H1 (cell line): ENCODE data around the gene HS6ST2. TPM values are rescaled to one million over a fixed set of nuclear protein-coding genes. Genes with fewer than 3 reads are reported as not detected.

ENCODE experiments used
- CTCF ChIA-PET: fragments of 300-600 bp; sonication (Branson Sonifier 250); formaldehyde crosslinking; loops from one replicate; lab custom pipeline; 2021; ENCODE audit not compliant: partially characterized antibody; lab: Charles Lee
- POLR2A ChIA-PET: fragments of 300-600 bp; sonication (Branson Sonifier 250); formaldehyde crosslinking; loops from one replicate; lab custom pipeline; 2021; ENCODE audit warnings: inconsistent platforms; ENCODE audit not compliant: partially characterized antibody; lab: Charles Lee
- DNase-seq, 2 experiments: peaks; one replicate each; pipeline versions ENCODE4 v3.0.0 to v3.0.0-alpha.2; 2010 to 2022; ENCODE audit warnings: low spot score in 2 of 2, low read depth in 1 of 2, mixed read lengths in 1 of 2
- FAIRE-seq: peaks from 2 replicates; lab custom pipeline; 2011; peaks lifted over from hg19 to GRCh38; lab: Jason Lieb, UNC
- H2AFZ ChIP-seq: 2 replicates; pipeline ENCODE4 v1.8.1; 2012; ENCODE audit warnings: low read length, inconsistent platforms
- H2AK5ac ChIP-seq: 2 replicates; pipeline ENCODE4 v1.6.1; 2013; ENCODE audit warnings: low read depth, low read length
- H2BK120ac ChIP-seq: replicated peaks from 2 replicates; pipeline ENCODE3; 2013; ENCODE audit warnings: low read depth, low read length, inconsistent platforms
- H2BK12ac ChIP-seq: 2 replicates; pipeline ENCODE4 v1.6.1; 2013; ENCODE audit warnings: low read depth, low read length
- H2BK15ac ChIP-seq: 2 replicates; pipeline ENCODE4 v1.6.1; 2013; ENCODE audit warnings: low read length
- H2BK20ac ChIP-seq: 2 replicates; pipeline ENCODE4 v1.6.1; 2013; ENCODE audit warnings: low read length
- H2BK5ac ChIP-seq: 2 replicates; pipeline ENCODE4 v1.6.1; 2013; ENCODE audit warnings: low read depth, low read length
- H3K14ac ChIP-seq: 2 replicates; pipeline ENCODE4 v1.6.1; 2013; ENCODE audit warnings: inconsistent platforms; ENCODE audit not compliant: insufficient read length
- H3K18ac ChIP-seq: 2 replicates; pipeline ENCODE4 v1.6.1; 2013; ENCODE audit warnings: low read length; ENCODE audit errors: extremely low read depth
- H3K23ac ChIP-seq: 2 replicates; pipeline ENCODE4 v1.6.1; 2013; ENCODE audit warnings: inconsistent platforms; ENCODE audit not compliant: insufficient read length
- H3K23me2 ChIP-seq: 2 replicates; pipeline ENCODE4 v1.6.1; 2013; ENCODE audit warnings: low read depth, low read length
- H3K27ac ChIP-seq: 2 replicates; pipeline ENCODE4 v1.6.1; 2011; ENCODE audit warnings: low read depth, low read length, inconsistent platforms
- H3K27me3 ChIP-seq, 4 experiments: replicated peaks in 1 of 4; 1 replicate in 1 of 4; 2 replicates in 3 of 4; pipeline versions ENCODE4 v1.6.1 to v1.8.1; 2011 to 2013; ENCODE audit warnings: low read length in 3 of 4, mild to moderate bottlenecking in 3 of 4, inconsistent platforms in 2 of 4, mixed read lengths in 2 of 4, moderate library complexity in 1 of 4; ENCODE audit not compliant: control insufficient read depth in 3 of 4, insufficient read depth in 3 of 4; ENCODE audit errors: extremely low read depth in 1 of 4
- H3K36me3 ChIP-seq, 4 experiments: 2 replicates each; pipeline versions ENCODE4 v1.6.1 to v1.8.1; 2011 to 2013; ENCODE audit warnings: mild to moderate bottlenecking in 4 of 4, low read length in 3 of 4, moderate library complexity in 2 of 4, control low read depth in 1 of 4, inconsistent platforms in 1 of 4; ENCODE audit not compliant: insufficient read depth in 4 of 4, control insufficient read depth in 2 of 4
- H3K4ac ChIP-seq: replicated peaks from 2 replicates; pipeline ENCODE3; 2013; ENCODE audit warnings: low read length, low read depth, mixed read lengths, inconsistent platforms; ENCODE audit not compliant: insufficient read length
- H3K4me1 ChIP-seq, 4 experiments: replicated peaks in 1 of 4; 1 replicate in 1 of 4; 2 replicates in 3 of 4; pipeline versions ENCODE4 v1.6.1 to v1.8.1; 2011 to 2013; ENCODE audit warnings: low read length in 3 of 4, inconsistent platforms in 2 of 4, mixed read lengths in 1 of 4; ENCODE audit not compliant: insufficient read depth in 4 of 4, control insufficient read depth in 3 of 4
- H3K4me2 ChIP-seq, 2 experiments: 2 replicates each; pipeline versions ENCODE4 v1.6.1 to v1.8.1; 2011 to 2013; ENCODE audit warnings: low read depth in 2 of 2, low read length in 2 of 2, control low read depth in 1 of 2, inconsistent platforms in 1 of 2, mild to moderate bottlenecking in 1 of 2; ENCODE audit not compliant: insufficient read depth in 1 of 2
- H3K4me3 ChIP-seq, 4 experiments: fragments of 200-600, 300-600 bp in 1 of 4; sonication (generic), shearing (Covaris generic), sonication (Bioruptor Twin) in 1 of 4; 2 replicates each; pipeline versions ENCODE4 v1.5.1 to v1.8.1; 2011 to 2016; ENCODE audit warnings: low read length in 4 of 4, low read depth in 3 of 4, control low read depth in 2 of 4, inconsistent platforms in 2 of 4, mild to moderate bottlenecking in 2 of 4, mixed read lengths in 1 of 4, moderate library complexity in 1 of 4; ENCODE audit not compliant: insufficient read depth in 2 of 4; ENCODE audit errors: extremely low read depth in 1 of 4
- H3K56ac ChIP-seq: replicated peaks from 2 replicates; pipeline ENCODE3; 2013; ENCODE audit warnings: low read depth, mild to moderate bottlenecking, mixed read lengths, low read length, inconsistent platforms; ENCODE audit not compliant: insufficient read length
- H3K79me1 ChIP-seq: 2 replicates; pipeline ENCODE4 v1.6.1; 2013; ENCODE audit warnings: low read depth, low read length, control low read depth
- H3K79me2 ChIP-seq, 2 experiments: 2 replicates each; pipeline versions ENCODE4 v1.6.1 to v1.8.1; 2012 to 2013; ENCODE audit warnings: low read length in 2 of 2, mild to moderate bottlenecking in 2 of 2, inconsistent platforms in 1 of 2; ENCODE audit not compliant: insufficient read depth in 2 of 2, control insufficient read depth in 1 of 2
- H3K9ac ChIP-seq, 4 experiments: replicated peaks in 1 of 4; 1 replicate in 1 of 4; 2 replicates in 3 of 4; pipeline versions ENCODE4 v1.6.1 to v1.8.1; 2011 to 2013; ENCODE audit warnings: low read depth in 3 of 4, low read length in 3 of 4, control low read depth in 2 of 4, mild to moderate bottlenecking in 2 of 4, moderate library complexity in 2 of 4, inconsistent platforms in 1 of 4; ENCODE audit errors: extremely low read depth in 1 of 4
- H3K9me3 ChIP-seq, 2 experiments: 2 replicates each; pipeline versions ENCODE4 v1.6.1 to v1.8.1; 2012 to 2013; ENCODE audit warnings: mild to moderate bottlenecking in 2 of 2, moderate library complexity in 2 of 2, control low read depth in 1 of 2, inconsistent platforms in 1 of 2, low read depth in 1 of 2, low read length in 1 of 2, mixed read lengths in 1 of 2; ENCODE audit not compliant: insufficient read depth in 2 of 2
- H4K20me1 ChIP-seq, 2 experiments: replicated peaks in 1 of 2; 2 replicates each; pipeline versions ENCODE3 to v1.8.1; 2011 to 2013; ENCODE audit warnings: inconsistent platforms in 2 of 2, low read length in 2 of 2, mild to moderate bottlenecking in 1 of 2; ENCODE audit not compliant: insufficient read depth in 2 of 2, control insufficient read depth in 1 of 2
- H4K5ac ChIP-seq: 2 replicates; pipeline ENCODE4 v1.6.1; 2013; ENCODE audit warnings: low read length, low read depth, mixed read lengths, inconsistent platforms; ENCODE audit not compliant: insufficient read length
- H4K8ac ChIP-seq: 2 replicates; pipeline ENCODE4 v1.8.0; 2013; ENCODE audit warnings: mild to moderate bottlenecking, moderate library complexity, low read length, inconsistent platforms; ENCODE audit not compliant: insufficient read depth; ENCODE audit errors: extremely low read depth
- H4K91ac ChIP-seq: replicated peaks from 2 replicates; pipeline ENCODE3; 2013; ENCODE audit warnings: low read length, mixed read lengths, inconsistent platforms; ENCODE audit not compliant: insufficient read length
- CHD1 ChIP-seq: IDR thresholded peaks from 2 replicates; pipeline ENCODE4 v1.6.1; 2012; ENCODE audit warnings: low read depth, low read length, improper control_type of control experiment
- CTBP2 ChIP-seq: IDR thresholded peaks from 2 replicates; pipeline ENCODE4 v1.7.0; 2011; ENCODE audit warnings: borderline replicate concordance, mild to moderate bottlenecking, moderate library complexity, mixed read lengths, low read length; ENCODE audit not compliant: insufficient read depth, insufficient read length
- CTCF ChIP-seq, 3 experiments: IDR thresholded peaks; 1 replicate in 2 of 3; 2 replicates in 1 of 3; pipeline versions ENCODE4 v1.5.1 to v1.6.1; 2011; ENCODE audit warnings: low read length in 3 of 3, mild to moderate bottlenecking in 3 of 3, inconsistent platforms in 2 of 3, low read depth in 1 of 3, moderate library complexity in 1 of 3; ENCODE audit not compliant: insufficient read depth in 1 of 3; ENCODE audit errors: control extremely low read depth in 1 of 3
- WGBS, 2 experiments: shearing (Covaris generic) in 1 of 2; methylation state at CpG; one replicate each; pipeline versions ENCODE4 v1.1.6 to v1.1.7; 2013 to 2015; ENCODE audit warnings: low lambda C conversion rate in 2 of 2, mixed read lengths in 2 of 2, inconsistent platforms in 1 of 2, low coverage in 1 of 2, missing lambda C conversion rate in 1 of 2; ENCODE audit not compliant: insufficient replicate concordance in 2 of 2, insufficient coverage in 1 of 2, insufficient read length in 1 of 2; ENCODE audit errors: extremely low coverage in 1 of 2, missing lambda C conversion rate in 1 of 2; 5-methylcytosine and 5-hydroxymethylcytosine counted together
- polyA plus RNA-seq, 7 experiments: library from polyadenylated mRNA; depleted of rRNA in 3 of 7; stranded (reverse) in 5 of 7; unstranded in 2 of 7; fragments of >200 nt in 5 of 7; fragments of 200-250 nt in 2 of 7; gene quantifications; 1 replicate in 5 of 7; 2 replicates in 1 of 7; 4 replicates in 1 of 7; pipeline versions ENCODE4 v1.2.1 to v1.2.3, GENCODE V29; 2011 to 2013; ENCODE audit warnings: missing spikeins in 2 of 7, mixed read lengths in 2 of 7
- total RNA-seq: library from RNA; stranded (reverse); fragmentation: NEBNext Ultra II Directional; extraction: Animal tissue kit (Norgen Biotek cat#: 25700); gene quantifications from 2 replicates; pipeline ENCODE4 v1.2.1, GENCODE V29; 2021

HS6ST2 gene
- total and polyA plus RNA-seq, 2 of the 8 experiments (the other 6 are each of a cell fraction or from before 2014, with no cell fraction given) = 3.9 TPM

DNA sequence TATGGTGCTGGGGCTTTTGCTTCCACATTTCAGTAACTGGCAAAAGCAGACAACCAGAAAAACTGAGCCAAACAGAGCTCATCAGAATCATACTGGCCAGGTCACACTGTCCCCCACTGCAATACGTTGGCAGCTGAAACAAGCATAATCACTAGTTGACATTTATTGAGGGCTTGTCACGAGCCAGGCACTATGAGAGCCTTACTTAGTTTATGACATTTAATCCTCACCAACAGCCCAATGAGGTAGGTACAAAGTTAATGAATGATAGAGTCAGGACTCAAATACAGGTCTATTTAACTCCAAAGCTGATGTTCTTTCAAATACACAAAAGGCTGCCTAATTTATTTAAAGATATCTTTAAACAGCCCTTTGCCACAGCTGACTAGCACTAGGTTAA, 295.6 kb downstream of the HS6ST2 start:
- WGBS, 2 experiments = 62% methylated on average over 2 of the region's 2 CpGs; no CpG with 5 or more reads in 1 of the 2 experiments
- ChIA-PET POLR2A (no interaction called here), CTCF (interaction anchor here (2.0 kb wide), 1 partner anchor 14 kb away, joined by 8 read pairs; no protein-coding TSS in a partner anchor)
- Histone ChIP-seq H3K9ac (no peak overlapping the region), H3K4me1 (no peaks in the 10 kb centered on the region), H3K23me2 (no peaks in the 10 kb centered on the region), H3K27ac (no peak overlapping the region), H2BK20ac (no peak overlapping the region), H3K36me3 (no peaks in the 10 kb centered on the region), H3K4me3 (no peak overlapping the region), H4K5ac (no peak overlapping the region), H3K27me3 (no peaks in the 10 kb centered on the region), H2AFZ (no peak overlapping the region), H3K79me2 (no peaks in the 10 kb centered on the region), H2BK5ac (no peak overlapping the region), H2BK120ac (no peak overlapping the region), H3K18ac (no peak overlapping the region), H3K56ac (no peak overlapping the region), H3K4ac (no peak overlapping the region), H3K4me2 (no peak overlapping the region), H2BK15ac (no peak overlapping the region), H4K8ac (no peak overlapping the region), H3K79me1 (no peaks in the 10 kb centered on the region), H3K23ac (no peak overlapping the region), H3K14ac (no peak overlapping the region), H2BK12ac (no peak overlapping the region), H3K9me3 (no peaks in the 10 kb centered on the region), H4K91ac (no peak overlapping the region), H4K20me1 (no peaks in the 10 kb centered on the region), H2AK5ac (no peak overlapping the region)
- TF ChIP-seq CTCF (IDR thresholded peaks at IDR 0.05; ENCODE audit: control extremely low read depth in 1 of 3, insufficient read depth in 1 of 3, low read depth in 1 of 3, low read length in 3 of 3) (no peak), CTBP2 (no peak), CHD1 (no peak)
- DNase-seq (no peak), FAIRE-seq (no peak)
